HepG2 (cell line): ENCODE results near the gene RITA1. TPM values are rescaled to one million over a fixed set of nuclear protein-coding genes. Genes with fewer than 3 reads are reported as not detected.
A peak's percentile ranks its signal among the peaks of the same experiment; 100 is the strongest.

Source experiments
- CREB1 ChIP-seq, 2 experiments: fragments of 450-650 bp in 1 of 2; IDR thresholded peaks; 2 replicates each; pipeline ENCODE4 v1.6.1; 2016 to 2017; ENCODE audit warnings: control low read depth in 1 of 2, mild to moderate bottlenecking in 1 of 2, missing compliant biosample characterization in 1 of 2, missing genetic modification characterization in 1 of 2
- GPN1 ChIP-seq: sonication (generic); formaldehyde crosslinking; IDR thresholded peaks from 2 replicates; pipeline ENCODE4 v1.5.1; 2020; ENCODE audit warnings: missing genetic modification reagents, borderline replicate concordance
- KLF12 ChIP-seq: sonication (generic); formaldehyde crosslinking; IDR thresholded peaks from 2 replicates; pipeline ENCODE4 v1.4.0; 2020; ENCODE audit warnings: missing genetic modification reagents, borderline replicate concordance
- NFATC3 ChIP-seq: sonication (generic); formaldehyde crosslinking; IDR thresholded peaks from 2 replicates; pipeline ENCODE4 v1.5.1; 2020; ENCODE audit warnings: mild to moderate bottlenecking, missing genetic modification reagents
- ZFP1 ChIP-seq: IDR thresholded peaks from 2 replicates; pipeline ENCODE4 v1.6.1; 2016
- ZNF550 ChIP-seq: sonication (generic); formaldehyde crosslinking; IDR thresholded peaks from 2 replicates; pipeline ENCODE4 v1.4.0; 2020; ENCODE audit warnings: mild to moderate bottlenecking, missing genetic modification reagents, borderline replicate concordance
- ZNF660 ChIP-seq: sonication (generic); formaldehyde crosslinking; IDR thresholded peaks from 2 replicates; pipeline ENCODE4 v1.5.1; 2020; ENCODE audit warnings: mild to moderate bottlenecking, low read depth, missing genetic modification reagents, borderline replicate concordance
- polyA plus RNA-seq, 8 experiments: library from polyadenylated mRNA; depleted of rRNA in 3 of 8; stranded (reverse) in 7 of 8; unstranded in 1 of 8; fragments of >200 nt; fragmentation: Illumina TruSeq in 4 of 8; extraction: Trizol in 4 of 8; gene quantifications; 2 replicates each; pipeline versions ENCODE4 v1.2.1 to v1.2.3, GENCODE V29; 2011 to 2016; ENCODE audit warnings: low read depth in 4 of 8, missing spikeins in 1 of 8, mixed read lengths in 1 of 8; ENCODE audit not compliant: insufficient read depth in 1 of 8
- total RNA-seq, 5 experiments: library from RNA; depleted of rRNA; stranded (reverse); fragments of >200 nt; fragmentation: Illumina TruSeq; extraction: Trizol; gene quantifications; 2 replicates each; pipeline ENCODE4 v1.2.3, GENCODE V29; 2016; ENCODE audit warnings: low read depth in 1 of 5
- TF ChIP-seq, protein P1 (sequence below): sonication (generic); formaldehyde crosslinking; IDR thresholded peaks from one replicate; pipeline ENCODE4 v1.5.1; 2020; ENCODE audit warnings: mild to moderate bottlenecking, missing genetic modification reagents; ENCODE audit errors: not compliant biosample characterization
- TF ChIP-seq, protein P2 (sequence below): sonication (generic); formaldehyde crosslinking; IDR thresholded peaks from 2 replicates; pipeline ENCODE4 v1.5.0; 2020; ENCODE audit warnings: missing genetic modification reagents
- TF ChIP-seq, protein P3 (sequence below): sonication (generic); formaldehyde crosslinking; IDR thresholded peaks from 2 replicates; pipeline ENCODE4 v1.4.0; 2020; ENCODE audit warnings: mild to moderate bottlenecking, missing genetic modification reagents
- TF ChIP-seq, protein P4 (sequence below): sonication (generic); formaldehyde crosslinking; IDR thresholded peaks from 2 replicates; pipeline ENCODE4 v1.4.0; 2020; ENCODE audit warnings: missing genetic modification reagents, borderline replicate concordance
- TF ChIP-seq, protein P5 (sequence below): sonication (generic); formaldehyde crosslinking; IDR thresholded peaks from 2 replicates; pipeline ENCODE4 v1.4.0; 2020; ENCODE audit warnings: missing genetic modification reagents, mild to moderate bottlenecking, borderline replicate concordance

The RITA1 gene
- total and polyA plus RNA-seq, 2 of the 13 experiments (the other 11 are each of a cell fraction or from before 2014, with no cell fraction given), result 12.4 to 28.9 TPM

DNA sequence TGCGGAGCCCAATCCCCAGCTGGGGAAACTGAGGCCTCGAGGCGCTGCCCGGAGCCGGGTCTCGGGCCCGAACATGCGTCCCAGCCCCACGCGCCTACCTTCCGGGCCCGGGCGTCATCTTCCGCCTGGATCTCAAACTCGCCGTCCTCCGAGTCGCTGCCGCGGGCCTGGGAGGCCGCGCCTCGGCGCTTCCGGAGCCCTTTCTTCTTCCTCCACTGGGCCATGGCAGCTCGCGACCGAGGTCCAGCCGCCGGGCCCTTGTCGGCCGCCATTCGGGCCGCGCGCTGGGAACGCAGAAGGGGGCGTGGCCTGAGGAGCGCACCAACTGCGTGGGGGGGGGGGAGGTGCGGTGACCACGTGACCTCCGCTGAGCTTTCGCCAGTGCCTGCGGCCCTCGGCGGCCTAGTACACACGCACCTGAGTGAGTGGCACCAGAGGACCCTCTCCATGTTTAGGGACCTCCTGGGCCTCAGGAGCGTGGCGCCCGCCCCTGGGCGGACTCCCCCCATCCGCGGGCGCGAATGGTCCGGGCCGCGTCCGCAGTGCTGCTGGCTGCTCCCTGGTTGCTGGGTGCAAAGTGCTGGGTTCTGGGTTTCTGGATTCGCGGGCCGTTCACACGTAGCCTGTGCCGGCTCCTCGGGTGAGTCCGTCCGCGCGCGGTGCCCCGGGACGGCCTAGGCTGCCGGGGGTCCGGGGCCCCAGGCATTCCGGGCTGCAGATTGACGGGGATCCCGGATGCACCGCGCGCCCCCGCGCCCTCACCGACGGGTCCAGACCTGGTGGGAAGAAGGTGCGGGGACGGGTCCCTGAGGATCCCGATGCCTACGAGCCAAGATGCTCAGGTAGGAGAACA, at the start of gene RITA1, which contains the start of gene DDX54 (continued):
- TF ChIP-seq, protein P1, sequence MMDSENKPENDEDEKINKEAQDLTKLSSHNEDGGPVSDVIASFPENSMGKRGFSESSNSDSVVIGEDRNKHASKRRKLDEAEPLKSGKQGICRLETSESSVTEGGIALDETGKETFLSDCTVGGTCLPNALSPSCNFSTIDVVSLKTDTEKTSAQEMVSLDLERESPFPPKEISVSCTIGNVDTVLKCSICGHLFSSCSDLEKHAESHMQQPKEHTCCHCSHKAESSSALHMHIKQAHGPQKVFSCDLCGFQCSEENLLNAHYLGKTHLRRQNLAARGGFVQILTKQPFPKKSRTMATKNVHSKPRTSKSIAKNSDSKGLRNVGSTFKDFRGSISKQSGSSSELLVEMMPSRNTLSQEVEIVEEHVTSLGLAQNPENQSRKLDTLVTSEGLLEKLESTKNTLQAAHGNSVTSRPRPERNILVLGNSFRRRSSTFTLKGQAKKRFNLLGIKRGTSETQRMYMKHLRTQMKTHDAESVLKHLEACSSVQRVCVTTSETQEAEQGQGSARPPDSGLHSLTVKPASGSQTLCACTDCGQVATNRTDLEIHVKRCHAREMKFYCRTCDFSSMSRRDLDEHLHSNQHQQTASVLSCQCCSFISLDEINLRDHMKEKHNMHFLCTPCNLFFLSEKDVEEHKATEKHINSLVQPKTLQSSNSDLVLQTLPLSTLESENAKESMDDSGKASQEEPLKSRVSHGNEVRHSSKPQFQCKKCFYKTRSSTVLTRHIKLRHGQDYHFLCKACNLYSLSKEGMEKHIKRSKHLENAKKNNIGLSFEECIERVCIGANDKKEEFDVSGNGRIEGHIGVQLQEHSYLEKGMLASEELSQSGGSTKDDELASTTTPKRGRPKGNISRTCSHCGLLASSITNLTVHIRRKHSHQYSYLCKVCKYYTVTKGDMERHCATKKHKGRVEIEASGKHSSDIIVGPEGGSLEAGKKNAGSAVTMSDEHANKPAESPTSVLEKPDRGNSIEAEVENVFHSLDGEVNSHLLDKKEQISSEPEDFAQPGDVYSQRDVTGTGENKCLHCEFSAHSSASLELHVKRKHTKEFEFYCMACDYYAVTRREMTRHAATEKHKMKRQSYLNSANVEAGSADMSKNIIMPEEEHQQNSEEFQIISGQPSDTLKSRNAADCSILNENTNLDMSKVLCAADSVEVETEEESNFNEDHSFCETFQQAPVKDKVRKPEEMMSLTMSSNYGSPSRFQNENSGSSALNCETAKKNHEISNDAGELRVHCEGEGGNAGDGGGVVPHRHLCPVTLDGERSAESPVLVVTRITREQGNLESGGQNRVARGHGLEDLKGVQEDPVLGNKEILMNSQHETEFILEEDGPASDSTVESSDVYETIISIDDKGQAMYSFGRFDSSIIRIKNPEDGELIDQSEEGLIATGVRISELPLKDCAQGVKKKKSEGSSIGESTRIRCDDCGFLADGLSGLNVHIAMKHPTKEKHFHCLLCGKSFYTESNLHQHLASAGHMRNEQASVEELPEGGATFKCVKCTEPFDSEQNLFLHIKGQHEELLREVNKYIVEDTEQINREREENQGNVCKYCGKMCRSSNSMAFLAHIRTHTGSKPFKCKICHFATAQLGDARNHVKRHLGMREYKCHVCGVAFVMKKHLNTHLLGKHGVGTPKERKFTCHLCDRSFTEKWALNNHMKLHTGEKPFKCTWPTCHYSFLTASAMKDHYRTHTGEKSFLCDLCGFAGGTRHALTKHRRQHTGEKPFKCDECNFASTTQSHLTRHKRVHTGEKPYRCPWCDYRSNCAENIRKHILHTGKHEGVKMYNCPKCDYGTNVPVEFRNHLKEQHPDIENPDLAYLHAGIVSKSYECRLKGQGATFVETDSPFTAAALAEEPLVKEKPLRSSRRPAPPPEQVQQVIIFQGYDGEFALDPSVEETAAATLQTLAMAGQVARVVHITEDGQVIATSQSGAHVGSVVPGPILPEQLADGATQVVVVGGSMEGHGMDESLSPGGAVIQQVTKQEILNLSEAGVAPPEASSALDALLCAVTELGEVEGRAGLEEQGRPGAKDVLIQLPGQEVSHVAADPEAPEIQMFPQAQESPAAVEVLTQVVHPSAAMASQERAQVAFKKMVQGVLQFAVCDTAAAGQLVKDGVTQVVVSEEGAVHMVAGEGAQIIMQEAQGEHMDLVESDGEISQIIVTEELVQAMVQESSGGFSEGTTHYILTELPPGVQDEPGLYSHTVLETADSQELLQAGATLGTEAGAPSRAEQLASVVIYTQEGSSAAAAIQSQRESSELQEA (CRISPR knock-in tag), result peak; percentile 82
- TF ChIP-seq, protein P2, sequence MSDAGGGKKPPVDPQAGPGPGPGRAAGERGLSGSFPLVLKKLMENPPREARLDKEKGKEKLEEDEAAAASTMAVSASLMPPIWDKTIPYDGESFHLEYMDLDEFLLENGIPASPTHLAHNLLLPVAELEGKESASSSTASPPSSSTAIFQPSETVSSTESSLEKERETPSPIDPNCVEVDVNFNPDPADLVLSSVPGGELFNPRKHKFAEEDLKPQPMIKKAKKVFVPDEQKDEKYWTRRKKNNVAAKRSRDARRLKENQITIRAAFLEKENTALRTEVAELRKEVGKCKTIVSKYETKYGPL (CRISPR knock-in tag), result no peak
- TF ChIP-seq, protein P3, sequence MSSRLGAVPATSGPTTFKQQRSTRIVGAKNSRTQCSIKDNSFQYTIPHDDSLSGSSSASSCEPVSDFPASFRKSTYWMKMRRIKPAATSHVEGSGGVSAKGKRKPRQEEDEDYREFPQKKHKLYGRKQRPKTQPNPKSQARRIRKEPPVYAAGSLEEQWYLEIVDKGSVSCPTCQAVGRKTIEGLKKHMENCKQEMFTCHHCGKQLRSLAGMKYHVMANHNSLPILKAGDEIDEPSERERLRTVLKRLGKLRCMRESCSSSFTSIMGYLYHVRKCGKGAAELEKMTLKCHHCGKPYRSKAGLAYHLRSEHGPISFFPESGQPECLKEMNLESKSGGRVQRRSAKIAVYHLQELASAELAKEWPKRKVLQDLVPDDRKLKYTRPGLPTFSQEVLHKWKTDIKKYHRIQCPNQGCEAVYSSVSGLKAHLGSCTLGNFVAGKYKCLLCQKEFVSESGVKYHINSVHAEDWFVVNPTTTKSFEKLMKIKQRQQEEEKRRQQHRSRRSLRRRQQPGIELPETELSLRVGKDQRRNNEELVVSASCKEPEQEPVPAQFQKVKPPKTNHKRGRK, result no peak
- no peak; the same call in none of the 2 replicates for TF ChIP-seq NFATC3 (CRISPR knock-in tag)
- no peak; the same call in 1 of the 2 replicates for TF ChIP-seq ZFP1
- TF ChIP-seq, protein P4, sequence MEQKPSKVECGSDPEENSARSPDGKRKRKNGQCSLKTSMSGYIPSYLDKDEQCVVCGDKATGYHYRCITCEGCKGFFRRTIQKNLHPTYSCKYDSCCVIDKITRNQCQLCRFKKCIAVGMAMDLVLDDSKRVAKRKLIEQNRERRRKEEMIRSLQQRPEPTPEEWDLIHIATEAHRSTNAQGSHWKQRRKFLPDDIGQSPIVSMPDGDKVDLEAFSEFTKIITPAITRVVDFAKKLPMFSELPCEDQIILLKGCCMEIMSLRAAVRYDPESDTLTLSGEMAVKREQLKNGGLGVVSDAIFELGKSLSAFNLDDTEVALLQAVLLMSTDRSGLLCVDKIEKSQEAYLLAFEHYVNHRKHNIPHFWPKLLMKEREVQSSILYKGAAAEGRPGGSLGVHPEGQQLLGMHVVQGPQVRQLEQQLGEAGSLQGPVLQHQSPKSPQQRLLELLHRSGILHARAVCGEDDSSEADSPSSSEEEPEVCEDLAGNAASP (CRISPR knock-in tag), result no peak
- TF ChIP-seq ZNF550 (CRISPR knock-in tag), result peak; percentile 8; the same call in 1 of the 2 replicates
- TF ChIP-seq, protein P5, sequence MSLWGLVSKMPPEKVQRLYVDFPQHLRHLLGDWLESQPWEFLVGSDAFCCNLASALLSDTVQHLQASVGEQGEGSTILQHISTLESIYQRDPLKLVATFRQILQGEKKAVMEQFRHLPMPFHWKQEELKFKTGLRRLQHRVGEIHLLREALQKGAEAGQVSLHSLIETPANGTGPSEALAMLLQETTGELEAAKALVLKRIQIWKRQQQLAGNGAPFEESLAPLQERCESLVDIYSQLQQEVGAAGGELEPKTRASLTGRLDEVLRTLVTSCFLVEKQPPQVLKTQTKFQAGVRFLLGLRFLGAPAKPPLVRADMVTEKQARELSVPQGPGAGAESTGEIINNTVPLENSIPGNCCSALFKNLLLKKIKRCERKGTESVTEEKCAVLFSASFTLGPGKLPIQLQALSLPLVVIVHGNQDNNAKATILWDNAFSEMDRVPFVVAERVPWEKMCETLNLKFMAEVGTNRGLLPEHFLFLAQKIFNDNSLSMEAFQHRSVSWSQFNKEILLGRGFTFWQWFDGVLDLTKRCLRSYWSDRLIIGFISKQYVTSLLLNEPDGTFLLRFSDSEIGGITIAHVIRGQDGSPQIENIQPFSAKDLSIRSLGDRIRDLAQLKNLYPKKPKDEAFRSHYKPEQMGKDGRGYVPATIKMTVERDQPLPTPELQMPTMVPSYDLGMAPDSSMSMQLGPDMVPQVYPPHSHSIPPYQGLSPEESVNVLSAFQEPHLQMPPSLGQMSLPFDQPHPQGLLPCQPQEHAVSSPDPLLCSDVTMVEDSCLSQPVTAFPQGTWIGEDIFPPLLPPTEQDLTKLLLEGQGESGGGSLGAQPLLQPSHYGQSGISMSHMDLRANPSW (CRISPR knock-in tag), result no peak
- TF ChIP-seq KLF12, result no peak
- no peak for TF ChIP-seq ZNF660 (CRISPR knock-in tag)
- TF ChIP-seq CREB1 (IDR thresholded peaks at IDR 0.05), result peak; percentile 52; the same call in 1 of the 2 replicates
- TF ChIP-seq CREB1 (CRISPR knock-in tag; IDR thresholded peaks at IDR 0.05), result no peak
- 0 out of 2 replicates have a peak, but pooled peaks have one; percentile 88 for TF ChIP-seq GPN1 (CRISPR knock-in tag)
